Sigmoid colon (tissue), 4 donors: ENCODE measurements around the gene PPP1R12B.
"Not testable (repeated sequence)": the region's sequence is repeated elsewhere in the genome, so short reads cannot be mapped to it uniquely, and the experiment has no call there.

ENCODE experiments used
- EP300 ChIP-seq, 4 donors: sonication (generic); formaldehyde crosslinking; IDR thresholded peaks; one replicate each; pipeline ENCODE4 v1.6.1; 2017; ENCODE audit warnings: antibody characterized with exemption in 4 of 4
- POLR2A ChIP-seq, 2 donors: fragments of 450-650 bp; IDR thresholded peaks; one replicate each; pipeline ENCODE4 v1.6.1; 2016; ENCODE audit warnings: antibody characterized with exemption in 2 of 2, mild to moderate bottlenecking in 2 of 2, moderate library complexity in 2 of 2
- TF ChIP-seq, protein P1 (sequence below), 4 experiments: fragments of 450-650 bp in 3 of 4; fragments of 200-600 bp in 1 of 4; IDR thresholded peaks; one replicate each; pipeline ENCODE4 v1.5.1; 2016 to 2019; ENCODE audit warnings: antibody characterized with exemption in 4 of 4, mild to moderate bottlenecking in 3 of 4, moderate library complexity in 2 of 4

DNA sequence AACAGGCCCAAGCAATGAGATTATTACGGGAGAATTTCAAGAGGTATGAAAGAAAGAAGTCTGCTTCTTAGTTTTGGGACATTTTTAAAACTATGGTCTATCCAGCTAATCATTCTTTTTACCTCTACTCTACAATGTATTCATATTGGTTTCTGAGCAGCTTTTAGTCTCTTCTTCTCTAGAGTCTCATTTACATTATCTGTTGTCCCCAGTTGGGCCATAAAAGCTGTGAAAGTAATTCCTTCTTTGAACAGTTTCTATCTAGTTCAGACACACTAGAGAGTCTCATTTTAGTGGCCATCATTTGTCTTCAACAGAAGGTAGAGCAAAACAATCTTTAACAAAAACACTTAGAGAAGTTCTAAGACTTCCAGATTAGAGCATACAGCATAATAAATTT lies 204.6 kb downstream of the PPP1R12B start:
- TF ChIP-seq, protein P1, sequence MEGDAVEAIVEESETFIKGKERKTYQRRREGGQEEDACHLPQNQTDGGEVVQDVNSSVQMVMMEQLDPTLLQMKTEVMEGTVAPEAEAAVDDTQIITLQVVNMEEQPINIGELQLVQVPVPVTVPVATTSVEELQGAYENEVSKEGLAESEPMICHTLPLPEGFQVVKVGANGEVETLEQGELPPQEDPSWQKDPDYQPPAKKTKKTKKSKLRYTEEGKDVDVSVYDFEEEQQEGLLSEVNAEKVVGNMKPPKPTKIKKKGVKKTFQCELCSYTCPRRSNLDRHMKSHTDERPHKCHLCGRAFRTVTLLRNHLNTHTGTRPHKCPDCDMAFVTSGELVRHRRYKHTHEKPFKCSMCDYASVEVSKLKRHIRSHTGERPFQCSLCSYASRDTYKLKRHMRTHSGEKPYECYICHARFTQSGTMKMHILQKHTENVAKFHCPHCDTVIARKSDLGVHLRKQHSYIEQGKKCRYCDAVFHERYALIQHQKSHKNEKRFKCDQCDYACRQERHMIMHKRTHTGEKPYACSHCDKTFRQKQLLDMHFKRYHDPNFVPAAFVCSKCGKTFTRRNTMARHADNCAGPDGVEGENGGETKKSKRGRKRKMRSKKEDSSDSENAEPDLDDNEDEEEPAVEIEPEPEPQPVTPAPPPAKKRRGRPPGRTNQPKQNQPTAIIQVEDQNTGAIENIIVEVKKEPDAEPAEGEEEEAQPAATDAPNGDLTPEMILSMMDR (IDR thresholded peaks at IDR 0.05) = not testable (repeated sequence)
- TF ChIP-seq EP300, POLR2A (IDR thresholded peaks at IDR 0.05): not testable (repeated sequence)
